ACHN (cell line): ENCODE data around the gene STK39.
"Not testable (repeated sequence)": the region's sequence is repeated elsewhere in the genome, so short reads cannot be mapped to it uniquely, and the experiment has no call there.

ENCODE experiments used
- DNase-seq: peaks from one replicate; pipeline ENCODE4 v3.0.0-alpha.2; 2015
- in situ Hi-C: cut with HindIII; loops from 2 replicates; pipeline ENCODE4 v1.10.0; 2017; ENCODE audit warnings: low sequenced_read_pairs, low pct_ligation_motif_present, low pct_unique_long_range_greater_than_20kb

Gene STK39

GRCh38 chr2:168247341-168248261 lies at the start of gene STK39:
STK39 (minus strand) TSS chr2:168247595; CDS start chr2:168247435, 160 bp downstream.
- DNase-seq = peak; percentile 84
- in situ Hi-C loops = no loop called here

GRCh38 chr2:168295051-168295450 lies 47.7 kb upstream of the STK39 start:
- in situ Hi-C loops = no loop called here
- DNase-seq = no peak

GRCh38 chr2:168294409-168294808 lies 47.0 kb upstream of the STK39 start:
- no peak for DNase-seq
- in situ Hi-C loops = no loop called here

GRCh38 chr2:168293766-168294165 lies 46.4 kb upstream of the STK39 start:
- peak; percentile 4 for DNase-seq
- in situ Hi-C loops = no loop called here

GRCh38 chr2:168290391-168290790 lies 43.0 kb upstream of the STK39 start:
- DNase-seq = no peak
- in situ Hi-C loops = no loop called here

- in situ Hi-C loops = no loop called here
- DNase-seq = no peak
These were observed 42.5 kb upstream of the STK39 start for GRCh38 chr2:168289880-168290279.

GRCh38 chr2:168286535-168286934 lies 39.1 kb upstream of the STK39 start:
- in situ Hi-C loops = no loop called here
- no peak for DNase-seq

GRCh38 chr2:168278424-168278888 lies 31.1 kb upstream of the STK39 start:
- DNase-seq = peak; percentile 10
- in situ Hi-C loops = no loop called here

GRCh38 chr2:168277276-168277675 lies 29.9 kb upstream of the STK39 start:
- in situ Hi-C loops = no loop called here
- no peak for DNase-seq

GRCh38 chr2:168272225-168272624 lies 24.8 kb upstream of the STK39 start:
- in situ Hi-C loops = no loop called here
- DNase-seq = no peak

- DNase-seq, in situ Hi-C loops: not testable (repeated sequence)
These were observed 15.5 kb upstream of the STK39 start for GRCh38 chr2:168262926-168263325.

- in situ Hi-C loops = no loop called here
- DNase-seq = no peak
These were observed 9.1 kb upstream of the STK39 start for GRCh38 chr2:168256448-168256847.

- DNase-seq = no peak
- in situ Hi-C loops = no loop called here
These were observed 8.5 kb upstream of the STK39 start for GRCh38 chr2:168255866-168256265.

GRCh38 chr2:168255103-168255502 lies 7.7 kb upstream of the STK39 start:
- in situ Hi-C loops = no loop called here
- no peak for DNase-seq

- in situ Hi-C loops = no loop called here
- peak; percentile 55 for DNase-seq
These were observed 7.0 kb upstream of the STK39 start for GRCh38 chr2:168254158-168254935.

- DNase-seq = no peak
- in situ Hi-C loops = no loop called here
These were observed 6.0 kb upstream of the STK39 start for GRCh38 chr2:168253379-168253778.

- DNase-seq = no peak
- in situ Hi-C loops = no loop called here
These were observed 5.6 kb upstream of the STK39 start for GRCh38 chr2:168252976-168253375.

GRCh38 chr2:168246483-168247340 lies 683 bp downstream of the STK39 start:
- peak; percentile 76 for DNase-seq
- in situ Hi-C loops = no loop called here

GRCh38 chr2:168246072-168246482 lies 1.3 kb downstream of the STK39 start:
- no peak for DNase-seq
- in situ Hi-C loops = no loop called here
